Stomach (tissue), 4 donors: ENCODE data around the gene GLDC.

ENCODE experiments used
- EP300 ChIP-seq: sonication (generic); formaldehyde crosslinking; IDR thresholded peaks from one replicate; pipeline ENCODE4 v1.6.1; 2017; ENCODE audit warnings: antibody characterized with exemption
- POLR2A ChIP-seq, 4 donors: fragments of 450-650 bp; IDR thresholded peaks; one replicate each; pipeline ENCODE4 v1.6.1; 2016; ENCODE audit warnings: antibody characterized with exemption in 4 of 4, control low read depth in 2 of 4, mild to moderate bottlenecking in 1 of 4, moderate library complexity in 1 of 4
- TF ChIP-seq, protein P1 (sequence below), 7 experiments: fragments of 450-650 bp in 4 of 7; fragments of 200-600 bp in 3 of 7; sonication (generic) in 3 of 7; IDR thresholded peaks; one replicate each; pipeline ENCODE4 v1.5.1; 2016 to 2019; ENCODE audit warnings: antibody characterized with exemption in 7 of 7, control low read depth in 2 of 7, mild to moderate bottlenecking in 1 of 7

DNA sequence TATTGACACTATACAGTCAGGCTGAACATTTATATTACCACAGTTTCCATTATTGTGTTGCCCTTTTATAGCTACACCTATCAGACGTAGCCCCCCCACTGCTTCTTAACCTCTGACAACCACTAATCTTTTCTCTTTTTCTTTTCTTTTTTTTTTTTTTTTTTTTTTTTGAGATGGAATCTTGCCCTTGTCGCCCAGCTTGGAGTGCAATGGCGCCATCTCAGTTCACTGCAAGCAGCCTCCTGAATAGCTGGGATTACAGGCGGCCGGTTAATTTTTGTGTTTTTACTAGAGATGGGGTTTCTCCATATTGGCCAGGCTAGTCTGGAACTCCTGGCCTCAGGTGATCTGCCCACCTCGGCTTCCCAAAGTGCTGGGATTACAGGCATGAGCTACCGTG lies 157.1 kb downstream of the GLDC start:
- TF ChIP-seq, protein P1, sequence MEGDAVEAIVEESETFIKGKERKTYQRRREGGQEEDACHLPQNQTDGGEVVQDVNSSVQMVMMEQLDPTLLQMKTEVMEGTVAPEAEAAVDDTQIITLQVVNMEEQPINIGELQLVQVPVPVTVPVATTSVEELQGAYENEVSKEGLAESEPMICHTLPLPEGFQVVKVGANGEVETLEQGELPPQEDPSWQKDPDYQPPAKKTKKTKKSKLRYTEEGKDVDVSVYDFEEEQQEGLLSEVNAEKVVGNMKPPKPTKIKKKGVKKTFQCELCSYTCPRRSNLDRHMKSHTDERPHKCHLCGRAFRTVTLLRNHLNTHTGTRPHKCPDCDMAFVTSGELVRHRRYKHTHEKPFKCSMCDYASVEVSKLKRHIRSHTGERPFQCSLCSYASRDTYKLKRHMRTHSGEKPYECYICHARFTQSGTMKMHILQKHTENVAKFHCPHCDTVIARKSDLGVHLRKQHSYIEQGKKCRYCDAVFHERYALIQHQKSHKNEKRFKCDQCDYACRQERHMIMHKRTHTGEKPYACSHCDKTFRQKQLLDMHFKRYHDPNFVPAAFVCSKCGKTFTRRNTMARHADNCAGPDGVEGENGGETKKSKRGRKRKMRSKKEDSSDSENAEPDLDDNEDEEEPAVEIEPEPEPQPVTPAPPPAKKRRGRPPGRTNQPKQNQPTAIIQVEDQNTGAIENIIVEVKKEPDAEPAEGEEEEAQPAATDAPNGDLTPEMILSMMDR (IDR thresholded peaks at IDR 0.05) = no peak
- TF ChIP-seq POLR2A (IDR thresholded peaks at IDR 0.05) = no peak
- TF ChIP-seq EP300 = no peak
